ENCODE measurements around the gene BRWD1. TPM values are rescaled to one million over a fixed set of nuclear protein-coding genes. Genes with fewer than 3 reads are reported as not detected.

BRWD1 gene
- total RNA-seq, 4 donors from 2014 or later = 64.8 to 99.9 (median 86.9) TPM

DNA sequence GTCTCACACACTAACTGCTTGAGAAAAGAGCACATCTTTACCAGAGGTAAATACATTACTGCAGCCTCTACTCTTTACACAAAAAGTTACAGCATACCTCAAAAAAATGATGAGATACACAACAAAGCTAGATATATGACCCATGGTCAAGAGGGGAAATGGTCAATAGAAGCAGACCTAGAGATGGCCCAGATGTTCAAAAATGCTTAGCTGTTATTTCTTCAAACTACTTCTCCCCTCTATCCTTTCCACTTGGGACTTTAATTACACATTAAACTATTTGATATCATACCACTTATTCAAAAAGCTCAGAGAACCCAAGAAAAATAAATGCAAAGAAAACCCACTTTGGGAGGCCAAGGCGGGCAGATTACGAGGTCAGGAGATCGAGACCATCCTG is 12.8 kb downstream of the BRWD1 start:
- Histone ChIP-seq H3K27me3 (no peaks in the 10 kb centered on the region), H3K4me3 (no peak overlapping the region), H3K27ac (no peak overlapping the region), H3K4me1 (no peaks in the 10 kb centered on the region), H3K9me3 (no peaks in the 10 kb centered on the region), H3K36me3 (peaks cover 0 to 59% (median 0%) of the 10 kb centered on the region in 3 donors)
- no peak for TF ChIP-seq POLR2A (IDR thresholded peaks at IDR 0.05)
- TF ChIP-seq, protein P1, sequence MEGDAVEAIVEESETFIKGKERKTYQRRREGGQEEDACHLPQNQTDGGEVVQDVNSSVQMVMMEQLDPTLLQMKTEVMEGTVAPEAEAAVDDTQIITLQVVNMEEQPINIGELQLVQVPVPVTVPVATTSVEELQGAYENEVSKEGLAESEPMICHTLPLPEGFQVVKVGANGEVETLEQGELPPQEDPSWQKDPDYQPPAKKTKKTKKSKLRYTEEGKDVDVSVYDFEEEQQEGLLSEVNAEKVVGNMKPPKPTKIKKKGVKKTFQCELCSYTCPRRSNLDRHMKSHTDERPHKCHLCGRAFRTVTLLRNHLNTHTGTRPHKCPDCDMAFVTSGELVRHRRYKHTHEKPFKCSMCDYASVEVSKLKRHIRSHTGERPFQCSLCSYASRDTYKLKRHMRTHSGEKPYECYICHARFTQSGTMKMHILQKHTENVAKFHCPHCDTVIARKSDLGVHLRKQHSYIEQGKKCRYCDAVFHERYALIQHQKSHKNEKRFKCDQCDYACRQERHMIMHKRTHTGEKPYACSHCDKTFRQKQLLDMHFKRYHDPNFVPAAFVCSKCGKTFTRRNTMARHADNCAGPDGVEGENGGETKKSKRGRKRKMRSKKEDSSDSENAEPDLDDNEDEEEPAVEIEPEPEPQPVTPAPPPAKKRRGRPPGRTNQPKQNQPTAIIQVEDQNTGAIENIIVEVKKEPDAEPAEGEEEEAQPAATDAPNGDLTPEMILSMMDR (IDR thresholded peaks at IDR 0.05) = no peak
- DNase-seq = no peak

DNA sequence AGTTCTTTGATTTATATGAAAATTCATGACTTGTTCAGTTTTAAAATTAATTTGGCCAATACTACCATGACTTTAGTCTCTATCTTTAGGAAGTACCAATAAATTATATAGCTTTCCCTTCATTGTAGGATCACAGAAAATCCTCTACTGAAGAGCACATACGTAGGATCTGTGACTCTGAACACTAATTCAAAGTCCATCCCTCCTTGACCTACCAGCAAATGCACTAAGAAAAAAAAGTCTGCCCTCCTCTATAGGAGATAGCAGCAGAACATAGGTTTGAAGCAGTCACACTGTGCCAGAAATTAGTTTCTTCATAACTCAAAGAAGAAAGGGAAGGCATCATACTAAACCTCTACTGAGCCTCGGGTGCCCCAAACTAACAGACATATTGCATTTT is 16.5 kb downstream of the BRWD1 start:
- peaks cover 0 to 74% (median 0%) of the 10 kb centered on the region in 3 donors for H3K36me3 ChIP-seq
- H3K4me3 ChIP-seq = no peak overlapping the region
- no peaks in the 10 kb centered on the region for H3K27me3 ChIP-seq
- no peaks in the 10 kb centered on the region for H3K4me1 ChIP-seq
- no peak overlapping the region for H3K27ac ChIP-seq
- DNase-seq = no peak
- TF ChIP-seq, protein P1 (IDR thresholded peaks at IDR 0.05) = no peak
- no peak for TF ChIP-seq POLR2A (IDR thresholded peaks at IDR 0.05)
- no peaks in the 10 kb centered on the region for H3K9me3 ChIP-seq

DNA sequence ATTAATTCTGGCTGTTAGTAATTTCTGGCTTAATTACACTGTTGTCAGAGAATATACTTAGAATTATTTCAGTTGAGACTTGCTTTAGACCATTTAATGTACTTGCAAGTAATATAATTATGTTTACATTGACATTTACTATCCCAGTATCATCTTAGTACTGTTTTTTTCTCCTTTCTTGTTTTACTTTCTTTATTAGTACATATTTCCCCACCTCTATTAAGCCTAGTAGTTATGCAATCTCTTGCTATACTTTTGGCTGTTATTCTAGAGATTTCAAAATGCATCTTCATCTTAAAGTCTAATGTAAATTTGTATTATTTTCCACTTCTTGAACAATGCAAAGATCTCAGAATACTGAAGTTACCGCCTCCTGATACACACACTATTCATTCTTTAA is 24.4 kb downstream of the BRWD1 start:
- Histone ChIP-seq H3K4me1 (no peaks in the 10 kb centered on the region), H3K27me3 (no peaks in the 10 kb centered on the region), H3K4me3 (no peak overlapping the region), H3K9me3 (no peaks in the 10 kb centered on the region), H3K27ac (no peak overlapping the region), H3K36me3 (peaks cover 0 to 80% (median 0%) of the 10 kb centered on the region in 3 donors)
- TF ChIP-seq, protein P1 (IDR thresholded peaks at IDR 0.05) = no peak
- DNase-seq = no peak

DNA sequence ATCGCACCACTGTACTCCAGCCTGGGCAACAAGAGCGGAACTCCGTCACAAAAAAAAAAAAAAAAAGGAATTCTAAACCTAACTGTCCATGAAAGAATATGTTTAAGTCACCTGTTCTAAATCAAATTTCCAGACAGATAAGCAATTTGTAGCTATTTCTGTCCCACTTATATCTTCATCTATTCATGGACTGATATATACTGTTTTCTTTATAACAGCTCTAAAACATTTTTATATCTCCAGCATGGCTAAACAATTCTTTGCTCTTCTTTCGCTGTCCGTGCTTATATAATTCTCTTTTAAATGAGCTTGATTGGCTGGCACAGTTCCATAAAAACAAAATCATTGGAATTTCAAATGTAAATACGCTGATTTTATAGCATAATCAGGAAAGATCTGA is 30.5 kb downstream of the BRWD1 start:
- TF ChIP-seq, protein P1 (IDR thresholded peaks at IDR 0.05) = no peak
- no peak for TF ChIP-seq POLR2A (IDR thresholded peaks at IDR 0.05)
- H3K36me3 ChIP-seq = peaks cover 0 to 49% (median 0%) of the 10 kb centered on the region in 3 donors
- no peaks in the 10 kb centered on the region for H3K4me1 ChIP-seq
- no peaks in the 10 kb centered on the region for H3K27me3 ChIP-seq
- no peak overlapping the region for H3K27ac ChIP-seq
- H3K4me3 ChIP-seq = no peak overlapping the region
- H3K9me3 ChIP-seq = no peaks in the 10 kb centered on the region
- no peak for DNase-seq

DNA sequence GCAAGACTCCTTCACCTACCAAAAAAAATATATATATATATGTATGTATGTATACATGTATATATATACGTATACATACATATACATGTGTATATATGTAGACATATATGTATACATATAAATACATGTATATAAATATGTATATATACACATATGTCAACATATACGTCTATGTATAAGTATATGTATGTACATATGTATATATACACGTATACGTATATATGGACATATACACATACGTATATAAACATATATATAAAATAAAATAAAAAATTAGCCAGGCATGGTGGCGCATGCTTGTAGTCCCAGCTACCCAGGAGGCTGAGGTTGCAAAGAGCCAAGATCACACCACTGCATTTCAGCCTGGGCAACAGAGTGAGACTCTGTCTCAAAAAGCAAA is 31.6 kb downstream of the BRWD1 start:
- H3K36me3 ChIP-seq = peaks cover 0 to 46% (median 0%) of the 10 kb centered on the region in 3 donors
- no peak overlapping the region for H3K4me3 ChIP-seq
- no peaks in the 10 kb centered on the region for H3K9me3 ChIP-seq
- no peak overlapping the region for H3K27ac ChIP-seq
- no peaks in the 10 kb centered on the region for H3K4me1 ChIP-seq
- no peak for TF ChIP-seq POLR2A (IDR thresholded peaks at IDR 0.05)
- TF ChIP-seq, protein P1 (IDR thresholded peaks at IDR 0.05) = no peak
- H3K27me3 ChIP-seq = no peaks in the 10 kb centered on the region
- DNase-seq = no peak

DNA sequence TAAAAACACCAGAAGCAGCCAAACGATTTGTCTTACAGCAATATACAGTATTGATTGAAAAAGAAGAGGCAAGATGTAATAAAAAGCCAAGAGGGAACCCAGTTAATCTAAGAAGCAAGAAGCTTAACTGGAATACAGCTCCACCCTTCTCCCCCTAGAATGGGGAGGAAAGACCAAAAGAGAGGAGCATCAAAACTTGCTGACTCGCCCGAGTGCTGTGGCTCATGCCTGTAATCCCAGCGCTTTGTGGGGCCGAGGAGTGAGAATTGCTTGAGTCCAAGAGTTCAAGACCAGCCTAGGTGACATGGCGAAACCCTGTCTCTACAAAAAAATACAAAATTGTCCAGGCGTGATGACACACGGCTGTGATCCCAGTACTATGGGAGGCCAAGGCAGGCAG is 32.2 kb downstream of the BRWD1 start:
- Histone ChIP-seq H3K9me3 (no peaks in the 10 kb centered on the region), H3K4me3 (no peak overlapping the region), H3K27ac (no peak overlapping the region), H3K27me3 (no peaks in the 10 kb centered on the region), H3K4me1 (no peaks in the 10 kb centered on the region), H3K36me3 (peaks cover 0 to 44% (median 0%) of the 10 kb centered on the region in 3 donors)
- DNase-seq = no peak
- TF ChIP-seq, protein P1 (IDR thresholded peaks at IDR 0.05) = no peak
- no peak for TF ChIP-seq POLR2A (IDR thresholded peaks at IDR 0.05)
